Activated CD4-positive, alpha-beta T cell treated with anti-CD3 and anti-CD28 coated beads for 48 hours (primary cell): ENCODE results near the gene CRACDL.
A peak's percentile ranks its signal among the peaks of the same experiment; 100 is the strongest.

Experiments used
- DNase-seq: peaks from one replicate; pipeline ENCODE4 v3.0.0-alpha.2; 2020

CRACDL gene

DNA sequence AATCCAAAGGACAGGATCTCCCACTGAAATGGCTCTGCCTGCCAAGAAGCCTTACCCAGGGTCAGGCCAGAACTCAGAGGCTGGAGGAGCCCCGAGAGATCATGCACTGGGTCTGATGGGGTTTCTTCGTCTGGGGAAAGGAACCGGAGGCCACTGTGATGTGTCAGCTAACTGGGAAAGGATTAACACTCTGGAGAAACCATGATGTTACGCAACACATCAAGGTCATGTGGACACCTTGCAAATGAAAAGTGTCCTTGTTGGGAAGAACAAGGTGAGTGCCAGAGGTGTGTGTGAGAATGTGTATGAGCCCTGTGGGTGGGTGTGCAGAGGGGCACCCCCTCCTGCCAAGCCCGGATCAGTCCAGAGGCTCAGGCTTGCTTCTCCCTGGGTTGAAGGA lies 86.9 kb downstream of the CRACDL start:
- DNase-seq = no peak

DNA sequence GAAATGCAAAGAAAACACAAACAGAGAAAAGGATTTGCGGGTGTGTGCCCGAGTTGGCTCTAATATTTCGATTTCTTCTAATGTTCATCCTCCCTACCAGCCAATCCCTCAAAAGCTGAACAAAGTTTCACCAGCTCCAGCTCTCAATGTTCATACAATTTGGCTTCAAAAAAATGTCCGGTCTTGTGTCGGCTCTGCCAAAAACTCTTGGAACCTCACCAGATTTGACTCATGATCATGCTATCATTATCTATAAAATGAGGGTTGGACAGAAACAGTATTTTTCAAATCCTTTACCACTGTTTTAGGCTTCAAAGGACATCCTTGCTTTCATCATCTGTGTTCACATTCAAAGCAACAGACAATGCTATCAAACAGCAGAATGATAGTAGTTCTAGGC lies 88.2 kb downstream of the CRACDL start:
- DNase-seq = no peak

DNA sequence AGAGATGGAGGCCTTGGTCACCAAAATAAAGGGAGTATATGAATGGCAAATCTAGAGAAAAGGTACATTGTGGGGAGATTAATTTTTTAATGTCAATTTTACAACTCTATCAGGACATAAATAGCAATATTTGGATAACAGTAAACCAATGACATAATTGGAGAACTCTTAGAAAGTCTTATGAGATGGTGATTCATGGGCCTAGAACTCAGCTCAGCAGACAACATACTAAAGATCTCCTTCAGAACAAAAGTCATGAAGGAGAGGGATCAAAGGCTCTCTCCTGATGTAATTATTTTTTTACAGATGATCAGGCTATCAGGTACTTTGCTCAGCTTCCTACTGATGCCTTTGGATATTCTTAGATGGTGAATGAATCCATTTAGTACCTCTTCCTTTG lies 90.0 kb downstream of the CRACDL start:
- DNase-seq = no peak

DNA sequence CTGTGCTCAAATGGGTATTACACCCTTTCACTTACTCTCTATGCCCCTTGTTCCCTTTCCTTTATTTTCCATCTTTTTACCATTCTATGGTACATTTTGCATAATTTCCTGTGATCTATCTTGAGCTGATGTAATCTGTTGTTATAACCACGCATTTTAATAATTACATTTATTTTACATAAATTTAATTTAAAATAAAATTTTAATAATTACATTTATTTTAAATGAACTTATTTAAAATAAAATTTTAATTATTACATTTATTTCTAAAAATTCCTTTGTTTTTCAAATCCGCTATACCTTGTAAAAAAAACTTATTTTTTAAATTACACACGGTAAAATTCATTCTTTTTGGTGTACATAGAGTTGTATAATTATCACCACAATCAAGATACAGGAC lies 93.9 kb downstream of the CRACDL start:
- DNase-seq = no peak

DNA sequence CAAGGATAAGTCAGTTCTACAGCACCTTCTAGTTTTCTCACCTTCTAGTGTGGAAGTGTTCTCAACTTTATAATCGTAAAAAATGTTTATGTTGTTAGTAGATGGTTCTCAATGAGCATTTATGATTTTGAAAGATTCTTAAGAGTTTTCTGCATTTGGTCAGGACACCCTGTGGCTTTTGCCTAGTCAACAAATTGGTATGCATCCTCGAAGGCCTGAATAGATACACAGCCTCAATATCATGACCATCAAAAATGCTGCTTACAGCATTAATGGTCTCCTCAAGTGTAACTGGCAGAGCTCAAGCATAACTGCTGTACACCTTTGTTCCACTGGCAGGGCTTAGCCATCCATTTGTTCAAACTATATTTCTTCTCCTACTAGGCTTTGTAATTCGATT lies 96.7 kb downstream of the CRACDL start:
- no peak for DNase-seq

DNA sequence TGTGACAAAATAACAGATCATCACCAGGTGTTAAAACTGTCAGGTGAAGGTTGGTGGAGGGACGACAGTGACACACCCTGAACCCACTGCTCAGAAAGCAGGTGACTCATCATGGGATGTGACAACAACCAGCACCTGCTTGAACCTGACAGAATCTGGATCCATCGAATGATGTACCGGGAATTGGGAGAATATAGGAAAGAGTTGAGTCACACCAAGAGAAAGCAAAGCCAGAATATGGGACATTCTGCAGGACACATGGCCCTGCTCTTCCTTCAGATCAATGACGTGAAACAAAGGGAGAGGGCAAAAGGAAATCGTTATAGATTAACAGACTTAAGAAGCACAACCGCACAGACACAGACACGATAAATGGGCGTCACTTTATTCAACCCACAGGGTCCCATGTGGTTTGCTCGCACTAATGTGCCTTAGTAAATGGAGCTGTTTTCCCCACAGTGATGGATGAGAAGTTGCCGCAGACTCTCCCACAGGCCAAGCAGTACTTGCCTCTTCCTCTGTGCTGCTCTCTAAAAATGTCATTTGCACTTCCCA lies 100.1 kb downstream of the CRACDL start:
- DNase-seq = peak; percentile 23

DNA sequence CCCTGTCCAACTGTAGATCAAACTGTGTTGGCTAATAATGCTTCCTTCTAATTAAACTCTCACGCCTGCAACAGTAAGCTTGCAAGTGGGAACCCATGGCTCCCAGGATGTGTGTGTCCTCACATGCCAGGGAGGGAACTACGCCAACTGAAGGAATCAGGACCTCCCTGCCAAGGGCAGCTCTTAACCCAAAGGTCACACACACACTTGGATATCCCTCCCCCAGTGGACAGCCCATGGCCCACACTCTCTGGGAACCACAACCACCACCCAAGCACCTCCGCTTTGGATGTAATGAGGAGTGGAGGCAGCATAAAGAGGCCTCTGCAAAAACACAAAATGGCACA lies 102.1 kb downstream of the CRACDL start:
- no peak for DNase-seq

DNA sequence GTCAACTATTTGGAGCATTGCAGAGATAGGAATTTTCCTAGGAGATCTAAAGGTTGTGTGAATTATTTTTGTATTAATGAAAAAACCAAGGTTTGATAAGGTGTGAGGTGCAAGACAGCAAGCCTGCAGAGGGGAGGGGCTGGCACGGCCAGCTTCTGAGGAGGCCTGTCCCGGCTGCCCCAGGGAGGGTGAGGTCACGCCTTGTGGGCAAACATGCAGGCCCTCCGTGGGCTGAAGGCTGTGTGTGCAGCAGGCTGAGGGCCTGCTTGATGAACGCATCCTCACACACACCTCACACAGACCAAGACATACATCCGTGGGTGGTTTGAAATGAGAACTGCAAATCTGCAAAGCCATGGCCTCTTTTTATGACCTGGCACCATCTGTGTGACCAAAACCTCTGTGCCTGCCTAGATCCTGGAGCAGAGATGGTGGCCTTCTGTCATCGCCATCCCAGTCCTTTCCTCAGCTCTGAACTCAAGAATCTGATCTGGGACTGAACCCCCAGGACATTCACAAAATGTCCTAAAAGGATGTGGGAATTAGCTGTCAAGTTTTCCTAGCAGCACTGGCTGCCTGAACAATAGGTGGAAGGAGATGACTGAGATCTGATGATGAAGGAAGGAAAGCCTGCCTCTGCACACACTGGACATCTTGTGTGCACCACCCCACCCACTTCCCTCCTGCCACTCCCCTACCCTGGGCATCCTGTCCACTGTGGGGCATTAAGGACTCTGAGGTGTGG lies 102.7 kb downstream of the CRACDL start:
- peak; percentile 27 for DNase-seq

DNA sequence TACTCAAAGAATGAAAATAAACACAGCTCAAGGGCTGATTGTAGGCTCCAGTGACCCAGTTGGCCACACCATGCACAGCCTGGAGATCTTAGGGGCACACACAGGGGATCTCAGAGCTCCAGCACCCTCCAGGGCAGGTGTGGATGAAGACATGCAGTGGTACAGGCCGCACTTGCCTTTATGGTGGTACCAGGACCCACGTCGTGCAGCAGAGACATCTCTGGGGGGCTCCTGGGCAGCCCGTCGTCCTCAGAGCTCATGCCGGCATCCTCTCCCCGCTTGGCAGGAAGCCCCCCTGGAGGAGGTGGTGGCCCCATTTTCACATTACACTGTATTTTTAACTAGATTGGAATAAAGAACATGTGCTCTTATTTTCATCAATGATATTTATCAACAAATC lies 103.9 kb downstream of the CRACDL start:
- no peak for DNase-seq

DNA sequence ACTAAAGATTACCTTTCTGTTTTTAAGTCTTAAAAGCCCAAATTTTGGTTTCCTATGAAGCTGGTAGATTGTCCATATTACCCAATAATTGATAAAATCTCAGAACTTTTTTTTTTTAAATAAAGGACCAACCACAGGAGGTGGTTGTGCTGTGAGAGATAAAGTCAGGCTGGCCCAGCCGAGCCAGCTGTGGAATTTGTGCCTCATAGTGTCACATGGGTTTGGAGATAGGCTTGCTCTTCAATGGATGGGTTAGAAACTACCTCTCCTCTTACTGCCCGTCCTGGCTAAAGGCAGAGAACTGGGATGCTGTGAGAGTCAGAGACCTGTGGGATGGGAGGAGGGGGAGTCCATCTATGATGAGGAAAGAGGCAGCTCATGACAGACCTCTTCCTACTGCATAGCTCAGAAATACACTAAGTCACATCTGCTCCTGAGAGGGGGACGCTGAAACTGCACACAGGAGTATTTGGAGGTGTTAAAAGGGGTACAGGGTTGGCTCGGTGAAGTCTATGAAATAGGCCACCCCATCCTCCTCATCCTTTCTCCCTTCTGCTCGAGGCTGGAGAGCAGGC lies 105.4 kb downstream of the CRACDL start:
- no peak for DNase-seq

DNA sequence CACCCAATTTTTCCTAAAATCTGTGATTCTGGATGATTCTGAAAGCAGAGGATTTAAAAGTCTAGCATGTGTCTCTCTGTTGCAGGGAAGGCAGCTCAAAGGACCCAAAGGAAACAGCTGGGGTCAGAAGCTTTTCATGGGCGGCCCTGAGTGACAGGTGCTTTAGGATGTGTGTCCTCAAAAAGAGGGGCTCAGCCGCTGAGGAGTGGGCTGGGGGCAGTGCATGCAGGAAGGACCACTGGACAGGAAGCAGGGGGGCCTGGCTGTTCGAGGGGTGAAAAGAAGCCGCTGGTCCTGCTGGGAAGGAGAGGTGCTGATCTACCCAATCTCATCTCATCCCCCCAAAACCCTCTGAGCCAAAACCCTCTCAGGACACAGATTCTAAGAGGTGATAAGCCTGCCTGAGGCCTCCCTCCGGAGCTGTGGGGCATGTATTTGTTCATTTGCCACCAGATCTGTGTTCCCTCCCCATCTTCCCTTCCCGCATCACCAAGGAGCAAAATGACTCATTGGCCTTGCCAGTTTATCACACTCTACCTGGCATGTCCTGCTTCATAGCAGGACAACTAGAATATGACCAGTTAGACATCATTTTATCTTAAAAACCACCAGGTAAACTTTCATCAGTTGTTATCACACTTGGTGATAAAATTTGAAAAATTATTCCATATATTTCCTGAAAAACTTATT lies 106.3 kb downstream of the CRACDL start:
- no peak for DNase-seq

DNA sequence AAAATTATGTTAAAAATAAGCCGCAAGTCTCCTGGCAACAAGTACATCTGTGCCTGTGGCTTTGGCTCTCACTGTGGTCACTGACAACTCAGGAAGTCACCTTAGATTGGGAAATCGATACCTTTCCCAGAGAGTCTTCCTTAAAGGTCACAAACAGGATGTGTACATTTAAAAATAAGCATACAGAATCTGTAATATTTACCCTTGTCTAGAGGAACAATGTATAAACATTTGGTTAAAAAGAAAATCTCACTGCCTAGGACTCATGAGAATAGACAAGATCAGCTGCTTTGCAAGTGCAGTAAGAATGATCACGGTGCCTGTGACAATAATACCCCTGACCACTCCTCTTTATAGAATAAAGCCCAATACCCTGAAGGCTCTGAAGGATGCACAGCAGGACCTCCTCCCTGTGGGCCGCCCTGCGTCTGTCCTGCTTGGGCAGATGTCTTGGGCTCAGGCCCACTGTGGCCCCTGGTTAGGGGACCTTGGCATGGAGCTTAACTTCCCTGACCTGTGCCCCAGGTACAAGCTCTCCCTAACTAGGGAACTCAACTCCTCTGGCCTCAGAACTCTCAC lies 107.1 kb downstream of the CRACDL start:
- DNase-seq = no peak

DNA sequence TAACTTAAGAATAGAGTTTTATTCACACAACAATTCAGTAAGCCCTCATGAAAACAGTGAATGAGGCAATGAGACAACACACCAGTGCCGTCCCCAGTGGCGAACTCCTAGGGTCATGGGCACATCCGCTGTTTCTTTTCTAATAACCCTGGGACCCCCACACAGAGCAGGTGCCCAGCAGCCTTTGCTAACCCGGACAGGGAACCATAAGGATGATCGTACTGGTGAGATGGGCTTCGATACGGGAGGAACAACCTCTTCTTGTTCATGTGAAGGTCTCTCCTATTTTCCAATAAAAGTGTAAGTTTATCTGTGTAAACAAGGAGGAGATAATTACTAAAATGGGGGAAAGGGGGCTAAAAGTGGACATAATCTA lies 107.7 kb downstream of the CRACDL start:
- DNase-seq = no peak

DNA sequence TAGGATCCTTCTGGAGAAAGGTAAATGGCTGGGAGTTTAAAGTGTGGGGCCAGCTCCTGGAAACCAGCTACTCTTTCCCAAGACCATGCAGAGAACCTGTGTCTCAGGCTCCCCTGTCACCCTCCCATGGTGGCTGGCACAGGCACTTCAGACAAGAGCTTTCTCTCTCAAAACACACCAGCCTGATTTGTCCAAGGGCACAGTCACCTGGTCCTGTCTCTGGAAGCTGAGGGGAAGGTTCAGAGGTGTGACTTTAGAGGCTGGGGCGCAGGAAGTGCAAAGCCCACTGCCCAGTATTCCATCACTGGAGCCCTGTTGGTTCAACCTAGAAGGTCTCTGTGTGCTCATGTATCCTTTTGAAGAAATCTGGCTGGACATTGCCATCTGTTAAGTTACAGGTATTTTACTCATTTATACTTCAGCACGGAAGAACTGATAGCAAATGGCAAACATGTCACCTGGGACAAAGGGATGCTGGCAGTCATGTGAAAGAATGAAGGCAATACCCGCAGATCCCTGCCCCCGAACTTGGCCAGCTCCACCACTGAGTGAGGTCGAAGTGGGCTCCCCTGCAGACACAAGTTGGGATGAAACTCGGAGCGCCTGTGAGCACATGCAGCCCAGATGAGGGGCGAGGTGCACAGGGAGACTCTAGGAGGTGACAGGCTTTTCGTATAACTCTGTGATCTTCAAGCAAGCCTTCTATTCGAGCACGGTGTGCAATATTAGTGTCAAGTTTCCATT lies 108.2 kb downstream of the CRACDL start:
- no peak for DNase-seq

DNA sequence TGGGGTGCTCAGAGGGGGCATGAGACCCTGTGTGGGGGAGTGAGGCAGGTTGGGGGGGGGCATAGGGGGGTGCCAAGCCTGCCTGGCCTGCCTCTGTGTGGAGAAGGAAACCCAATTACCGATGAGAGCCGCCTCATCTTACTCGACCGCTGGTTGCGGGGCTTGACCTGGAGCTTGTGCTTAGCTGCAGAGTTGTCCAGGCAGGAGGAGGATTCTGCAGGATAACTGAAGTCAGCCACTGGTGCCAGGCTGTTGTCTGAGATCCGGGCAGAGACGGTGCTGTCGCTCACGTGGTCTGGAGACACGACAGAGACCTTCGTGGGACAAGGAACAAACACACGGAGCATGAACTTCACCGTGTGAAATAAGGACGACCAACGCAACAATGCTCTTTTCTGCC lies 109.2 kb downstream of the CRACDL start:
- DNase-seq = no peak

DNA sequence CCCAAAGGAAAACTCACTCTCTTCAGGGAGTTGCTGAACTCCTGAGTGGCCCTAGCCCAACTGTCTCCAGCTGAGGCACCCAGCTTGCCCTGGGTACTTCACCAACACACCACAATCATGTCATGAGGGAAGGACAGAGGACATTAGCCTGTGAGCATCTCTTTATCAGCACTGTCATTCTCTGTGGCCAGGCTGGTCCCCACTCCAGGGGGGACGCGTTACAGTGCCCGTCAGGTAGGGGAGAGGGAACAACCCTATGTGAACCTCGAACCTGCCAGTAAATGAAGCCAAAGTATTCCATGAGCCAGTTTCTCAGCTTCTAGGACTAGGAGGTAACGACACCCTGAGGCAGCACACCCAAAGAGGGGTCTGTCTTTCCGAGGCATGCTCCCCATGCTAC lies 110.2 kb downstream of the CRACDL start:
- no peak for DNase-seq

DNA sequence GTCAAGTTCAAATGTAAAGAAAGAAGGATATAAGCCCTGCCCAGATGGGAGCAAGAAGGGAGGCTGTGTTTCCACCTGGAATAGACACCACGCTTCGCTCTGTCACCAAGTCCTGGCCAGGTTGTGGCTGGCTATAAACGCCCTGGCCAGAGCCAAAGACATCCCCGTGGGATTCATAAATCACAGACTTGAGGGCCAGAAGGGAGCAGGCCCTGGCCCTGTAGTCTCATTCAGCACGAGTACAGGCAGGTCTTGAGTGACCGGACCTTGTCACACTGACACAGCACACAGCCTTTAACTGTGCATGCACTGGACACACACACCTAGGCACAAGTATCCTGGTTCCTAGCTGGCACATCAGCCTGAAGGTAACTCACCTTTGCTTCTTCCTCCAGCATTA lies 110.6 kb downstream of the CRACDL start:
- DNase-seq = no peak

DNA sequence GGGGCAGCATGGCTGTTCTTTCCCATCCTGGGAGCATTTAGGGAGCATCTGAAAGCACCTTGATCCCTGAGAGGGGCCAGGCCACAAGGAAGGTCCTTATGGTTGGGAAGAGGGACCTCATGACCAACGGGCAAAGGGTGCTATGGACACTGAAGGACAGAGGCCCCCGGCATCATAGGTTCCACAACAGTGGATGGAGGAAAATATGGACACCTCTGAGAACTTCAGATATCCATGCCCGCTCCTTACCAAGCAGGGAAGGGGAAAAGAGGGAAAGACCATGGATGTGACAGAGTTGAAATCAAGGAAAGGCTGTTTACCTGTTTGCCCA lies 111.0 kb downstream of the CRACDL start:
- no peak for DNase-seq

DNA sequence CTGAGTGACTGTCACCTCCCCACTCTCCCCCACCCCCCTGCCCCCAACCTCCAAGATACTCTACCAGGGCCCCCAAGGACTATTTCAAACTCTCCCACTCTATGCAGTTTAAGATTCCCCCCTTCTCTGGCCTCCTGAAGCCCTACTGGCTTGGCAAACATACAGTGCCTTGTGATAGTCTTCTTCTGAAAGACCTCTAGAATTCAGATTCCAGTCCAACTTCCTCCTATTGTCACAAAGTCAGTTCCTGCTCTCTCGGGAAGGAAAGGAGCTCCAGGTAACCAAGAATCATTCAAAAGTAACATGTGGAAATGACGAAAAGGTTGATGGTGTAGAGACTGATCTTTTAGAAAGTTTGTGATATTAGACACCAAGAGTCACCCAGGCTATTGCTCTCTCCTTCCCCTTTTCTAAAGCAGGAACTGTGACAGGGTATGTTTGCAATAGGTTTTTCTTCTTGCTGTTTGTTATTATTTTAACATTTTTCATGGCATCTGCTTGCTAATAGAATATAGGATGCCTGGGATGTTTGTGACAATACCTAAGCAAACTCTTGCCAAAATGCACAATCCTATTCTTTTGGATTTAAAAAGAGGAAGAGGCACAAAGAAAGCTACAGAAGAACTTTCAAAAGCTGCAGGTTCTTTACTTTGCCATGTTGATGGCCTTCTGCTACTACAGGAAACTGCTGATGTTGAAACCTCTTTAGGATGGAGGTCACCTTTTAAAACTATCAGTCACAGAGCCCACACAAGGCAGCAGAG lies 111.6 kb downstream of the CRACDL start:
- DNase-seq = no peak

DNA sequence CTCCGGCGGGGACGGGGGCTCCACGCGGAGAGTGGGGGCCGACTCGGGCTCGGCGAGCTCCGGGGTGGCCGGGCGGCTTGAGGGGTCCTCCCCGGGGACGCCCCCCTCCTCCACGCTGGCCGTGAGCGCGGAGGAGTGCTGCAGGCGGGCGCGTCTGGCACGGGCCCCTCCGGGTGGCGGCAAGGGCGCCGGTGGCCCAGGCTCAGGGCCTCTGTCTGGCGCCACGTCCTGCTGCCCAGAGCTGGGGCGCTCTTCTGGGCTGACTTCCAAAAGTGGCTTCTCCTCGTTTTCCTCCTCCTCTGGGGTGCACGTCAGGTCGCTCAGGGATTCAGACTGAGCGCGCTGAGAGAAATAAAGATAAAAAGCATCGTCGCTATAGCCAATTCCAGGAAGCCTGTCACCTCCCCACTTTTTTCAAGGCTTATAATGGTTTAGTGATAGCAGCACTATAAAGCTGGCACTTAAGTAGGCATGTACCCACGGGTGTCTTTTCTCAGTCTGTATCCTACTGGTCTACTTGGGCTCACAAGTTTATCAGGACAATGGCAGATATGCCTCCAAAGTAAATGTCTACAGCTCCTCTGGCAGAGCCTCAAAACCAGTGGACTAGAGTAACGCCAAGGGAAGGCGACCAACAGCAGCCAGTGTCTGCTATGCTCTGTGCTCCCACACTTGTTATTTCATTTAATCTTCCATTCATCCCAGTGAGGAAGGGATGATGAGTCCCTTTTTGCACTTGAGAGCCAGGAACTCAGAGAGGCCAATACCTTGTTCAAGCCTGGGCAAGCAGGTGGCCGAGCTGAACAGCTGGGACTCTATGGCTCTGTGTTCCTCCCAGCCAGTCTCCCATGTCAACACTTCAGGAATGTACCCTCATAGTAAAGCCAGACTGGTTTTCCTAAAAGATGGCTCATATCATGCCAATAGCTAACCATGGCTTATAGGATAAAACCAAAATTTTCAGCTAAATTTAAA lies 112.5 kb downstream of the CRACDL start:
- DNase-seq = no peak
